NCI-H2196 treated with DMSO at 0.1 percent for 48 hours (cell line): Measurements from ENCODE around the gene ITGB7.
"Not testable (repeated sequence)": the region's sequence is repeated elsewhere in the genome, so short reads cannot be mapped to it uniquely, and the experiment has no call there.

Experiments
- DNase-seq: peaks from one replicate; lab custom pipeline; 2025; ENCODE audit not compliant: unreplicated experiment; lab: John Stamatoyannopoulos, UW

Gene ITGB7

GRCh38 chr12:53218551-53219291 is 11.7 kb upstream of the ITGB7 start:
- DNase-seq, result no peak

- DNase-seq, result no peak
Observed at GRCh38 chr12:53217931-53218307, 10.9 kb upstream of the ITGB7 start.

- DNase-seq, result no peak
Observed at GRCh38 chr12:53217051-53217930, 10.2 kb upstream of the ITGB7 start.

GRCh38 chr12:53215497-53215896 is 8.4 kb upstream of the ITGB7 start:
- no peak for DNase-seq

- no peak for DNase-seq
Observed at GRCh38 chr12:53214687-53215455, 7.8 kb upstream of the ITGB7 start.

- no peak for DNase-seq
Observed at GRCh38 chr12:53214221-53214620, 7.2 kb upstream of the ITGB7 start.

GRCh38 chr12:53213348-53213747 is 6.3 kb upstream of the ITGB7 start:
- peak; percentile 44 for DNase-seq

- DNase-seq, result no peak
Observed at GRCh38 chr12:53212931-53213330, 5.9 kb upstream of the ITGB7 start.

- no peak for DNase-seq
Observed at GRCh38 chr12:53211476-53212381, 4.7 kb upstream of the ITGB7 start.

- no peak for DNase-seq
Observed at GRCh38 chr12:53210843-53211242, 3.8 kb upstream of the ITGB7 start.

- DNase-seq, result no peak
Observed at GRCh38 chr12:53208877-53209463, 1.9 kb upstream of the ITGB7 start.

- DNase-seq, result no peak
Observed at GRCh38 chr12:53208435-53208834, 1.4 kb upstream of the ITGB7 start.

GRCh38 chr12:53205747-53206419 is 1.2 kb downstream of the ITGB7 start:
- no peak for DNase-seq

- no peak for DNase-seq
Observed at GRCh38 chr12:53204351-53204750, 2.7 kb downstream of the ITGB7 start.

GRCh38 chr12:53202316-53202715 is 4.7 kb downstream of the ITGB7 start:
- DNase-seq, result not testable (repeated sequence)

GRCh38 chr12:53201639-53202038 is 5.4 kb downstream of the ITGB7 start:
- no peak for DNase-seq

- no peak for DNase-seq
Observed at GRCh38 chr12:53201177-53201541, 5.9 kb downstream of the ITGB7 start.

- no peak for DNase-seq
Observed at GRCh38 chr12:53200458-53201176, 6.4 kb downstream of the ITGB7 start.

- no peak for DNase-seq
Observed at GRCh38 chr12:53200107-53200457, 7.0 kb downstream of the ITGB7 start.
